MCF 10A (cell line): ENCODE data around the gene C19orf73. TPM values are rescaled to one million over a fixed set of nuclear protein-coding genes. Genes with fewer than 3 reads are reported as not detected.
A peak's percentile ranks its signal among the peaks of the same experiment; 100 is the strongest.

ENCODE experiments used
- BruUV-seq: library from RNA; stranded (reverse); fragments of 400-500 nt; replicated peaks from 2 replicates; lab custom pipeline; 2021; lab: Mats Ljungman, UMichigan
- CTCF ChIA-PET: fragments of 300-600 bp; sonication (Branson Sonifier 250); formaldehyde crosslinking; extraction: SDS; loops from one replicate; lab custom pipeline; 2021; ENCODE audit warnings: antibody characterized with exemption, inconsistent platforms; lab: Yijun Ruan, JAX
- POLR2A ChIA-PET: fragments of 300-600, 350-650 bp; sonication (Branson Sonifier 250); formaldehyde crosslinking; extraction: SDS; loops from one replicate; lab custom pipeline; 2020; ENCODE audit warnings: antibody characterized with exemption, inconsistent platforms; lab: Yijun Ruan, JAX
- DNase-seq: peaks from one replicate; pipeline ENCODE4 v3.0.0-alpha.2; 2018; ENCODE audit not compliant: unreplicated experiment
- H3K27ac Mint-ChIP-seq: one replicate; pipeline ENCODE4 v1.8.0; 2022; ENCODE audit warnings: mild to moderate bottlenecking, low read depth, mixed read lengths; ENCODE audit not compliant: unreplicated experiment
- H3K27me3 Mint-ChIP-seq: one replicate; pipeline ENCODE4 v1.8.0; 2022; ENCODE audit warnings: mixed read lengths; ENCODE audit not compliant: insufficient read depth, unreplicated experiment
- H3K36me3 Mint-ChIP-seq: one replicate; pipeline ENCODE4 v1.8.0; 2022; ENCODE audit warnings: mild to moderate bottlenecking, moderate library complexity, mixed read lengths; ENCODE audit not compliant: insufficient read depth, unreplicated experiment
- H3K4me1 Mint-ChIP-seq: one replicate; pipeline ENCODE4 v1.8.0; 2022; ENCODE audit warnings: mixed read lengths; ENCODE audit not compliant: insufficient read depth, unreplicated experiment
- H3K4me3 Mint-ChIP-seq: one replicate; pipeline ENCODE4 v1.8.0; 2022; ENCODE audit warnings: mild to moderate bottlenecking, moderate library complexity, mixed read lengths; ENCODE audit not compliant: unreplicated experiment
- H3K9me3 Mint-ChIP-seq: one replicate; pipeline ENCODE4 v1.8.0; 2022; ENCODE audit warnings: mixed read lengths; ENCODE audit not compliant: unreplicated experiment
- intact Hi-C: fragments of 100-400 bp; cut with micrococcal nuclease; formaldehyde crosslinking; loops from 2 replicates; pipeline ENCODE4 v1.14.1; 2022
- total RNA-seq: library from RNA; stranded (reverse); gene quantifications from 2 replicates; pipeline ENCODE4 v1.2.3, GENCODE V29; 2022
- TF ChIP-seq, protein P1 (sequence below): fragments of 200-600 bp; IDR thresholded peaks from one replicate; pipeline ENCODE4 v1.8.0; 2022; ENCODE audit warnings: antibody characterized with exemption, mild to moderate bottlenecking; ENCODE audit not compliant: unreplicated experiment

The C19orf73 gene
- total RNA-seq, 1 experiment from 2014 or later = 3.2 TPM

DNA sequence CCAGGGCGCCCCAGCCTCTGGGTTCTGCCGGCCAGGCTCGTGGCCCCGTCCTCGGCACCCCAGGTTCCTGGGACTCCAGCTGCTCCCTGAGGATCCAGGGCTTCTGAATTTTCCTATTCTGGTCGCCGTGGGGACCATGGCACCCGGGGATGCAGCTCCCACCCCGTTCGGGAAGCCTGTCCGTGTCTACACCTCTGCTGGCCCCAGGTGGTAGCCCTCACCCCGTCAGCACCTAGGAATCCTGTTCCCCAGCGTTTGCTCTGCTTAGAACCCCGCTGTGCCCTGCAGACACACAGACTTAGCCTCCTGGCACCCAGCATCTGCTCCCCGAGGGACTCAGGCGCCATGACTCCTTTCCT lies 1.4 kb upstream of the C19orf73 start:
- ChIA-PET POLR2A (interaction anchor here (0.6 to 2.2 kb wide), 8 partner anchors 8 to 152 kb away, joined by 3 to 8 read pairs (median 6); no protein-coding TSS in a partner anchor), CTCF (interaction anchor here (0.6 to 2.6 kb wide), 6 partner anchors 14 to 78 kb away, joined by 3 to 10 read pairs (median 4); no protein-coding TSS in a partner anchor)
- peaks cover 31% of the 10 kb centered on the region for H3K4me1 Mint-ChIP-seq
- H3K27ac Mint-ChIP-seq = peak overlapping the region; percentile 46
- H3K9me3 Mint-ChIP-seq = no peaks in the 10 kb centered on the region
- TF ChIP-seq, protein P1, sequence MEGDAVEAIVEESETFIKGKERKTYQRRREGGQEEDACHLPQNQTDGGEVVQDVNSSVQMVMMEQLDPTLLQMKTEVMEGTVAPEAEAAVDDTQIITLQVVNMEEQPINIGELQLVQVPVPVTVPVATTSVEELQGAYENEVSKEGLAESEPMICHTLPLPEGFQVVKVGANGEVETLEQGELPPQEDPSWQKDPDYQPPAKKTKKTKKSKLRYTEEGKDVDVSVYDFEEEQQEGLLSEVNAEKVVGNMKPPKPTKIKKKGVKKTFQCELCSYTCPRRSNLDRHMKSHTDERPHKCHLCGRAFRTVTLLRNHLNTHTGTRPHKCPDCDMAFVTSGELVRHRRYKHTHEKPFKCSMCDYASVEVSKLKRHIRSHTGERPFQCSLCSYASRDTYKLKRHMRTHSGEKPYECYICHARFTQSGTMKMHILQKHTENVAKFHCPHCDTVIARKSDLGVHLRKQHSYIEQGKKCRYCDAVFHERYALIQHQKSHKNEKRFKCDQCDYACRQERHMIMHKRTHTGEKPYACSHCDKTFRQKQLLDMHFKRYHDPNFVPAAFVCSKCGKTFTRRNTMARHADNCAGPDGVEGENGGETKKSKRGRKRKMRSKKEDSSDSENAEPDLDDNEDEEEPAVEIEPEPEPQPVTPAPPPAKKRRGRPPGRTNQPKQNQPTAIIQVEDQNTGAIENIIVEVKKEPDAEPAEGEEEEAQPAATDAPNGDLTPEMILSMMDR = no peak
- intact Hi-C loops = no loop called here
- H3K4me3 Mint-ChIP-seq = peak overlapping the region; percentile 83
- H3K27me3 Mint-ChIP-seq = no peaks in the 10 kb centered on the region
- no peak for DNase-seq
- BruUV-seq = no TSS peak
- peaks cover 25% of the 10 kb centered on the region for H3K36me3 Mint-ChIP-seq

DNA sequence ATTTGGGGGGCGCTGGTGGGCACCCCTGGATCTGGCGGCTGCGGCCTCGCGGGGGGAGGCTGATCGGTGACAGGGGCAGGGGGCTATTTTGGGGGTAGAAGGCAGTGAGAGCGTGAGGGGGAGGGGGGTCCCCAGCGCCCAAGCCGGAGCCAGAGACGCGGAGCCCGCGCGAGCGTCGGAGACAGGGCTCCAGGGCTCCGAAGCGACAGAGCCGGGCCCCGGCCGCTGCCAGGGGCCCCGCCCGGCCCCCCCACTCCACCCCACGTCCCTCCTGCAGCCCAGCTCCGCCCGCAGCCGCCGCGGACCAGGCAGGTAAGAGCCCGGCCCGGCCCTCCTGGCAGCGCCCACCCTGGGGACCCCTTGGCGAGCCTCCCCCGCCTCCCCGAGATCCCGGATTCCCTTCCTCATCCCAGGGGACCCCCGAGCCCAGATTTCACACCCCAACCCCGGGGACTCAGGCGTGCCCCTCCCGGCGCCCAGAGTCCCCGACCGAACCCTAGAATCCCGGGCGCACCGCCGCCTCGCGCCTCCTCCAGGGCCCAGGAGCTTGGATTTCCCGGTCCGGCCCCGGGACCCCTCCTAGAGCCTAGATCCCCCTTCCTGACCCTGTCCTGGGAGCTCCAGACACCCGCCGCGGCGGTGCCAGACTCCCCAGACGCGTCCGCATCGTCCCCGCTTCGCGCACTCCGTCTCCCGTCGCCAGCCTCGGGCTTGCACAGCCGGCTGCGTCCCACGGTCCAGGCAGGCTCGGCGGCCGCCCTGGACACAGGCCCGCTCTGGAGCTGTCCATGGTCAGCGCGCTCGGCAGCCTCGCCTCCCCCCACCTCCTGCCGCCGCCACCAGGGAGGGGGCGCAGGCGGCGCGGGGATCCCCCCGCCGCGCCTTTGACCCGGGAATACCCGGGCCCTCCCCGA lies 725 bp upstream of the C19orf73 start, which contains the start of gene PPFIA3:
TSS of gene PPFIA3 (plus strand) at position 134 of the 914 bp plus-strand sequence. CDS start 8,330 bp downstream, outside the sequence.
- Mint-ChIP-seq H3K4me1 (peaks cover 31% of the 10 kb centered on the region), H3K27ac (peak within 1 kb of the TSS; percentile 83), H3K36me3 (peaks cover 23% of the 10 kb centered on the region), H3K4me3 (peak within 1 kb of the TSS; percentile 83), H3K27me3 (no peaks in the 10 kb centered on the region), H3K9me3 (no peaks in the 10 kb centered on the region)
- peak; percentile 55 for DNase-seq
- ChIA-PET CTCF (interaction anchor here (0.6 to 2.6 kb wide), 7 partner anchors 10 to 79 kb away, joined by 3 to 10 read pairs (median 4); no protein-coding TSS in a partner anchor), POLR2A (interaction anchor here (0.6 to 2.2 kb wide), 8 partner anchors 8 to 153 kb away, joined by 3 to 8 read pairs (median 6); no protein-coding TSS in a partner anchor)
- TF ChIP-seq, protein P1 = no peak
- intact Hi-C loops = no loop called here
- no TSS peak for BruUV-seq

DNA sequence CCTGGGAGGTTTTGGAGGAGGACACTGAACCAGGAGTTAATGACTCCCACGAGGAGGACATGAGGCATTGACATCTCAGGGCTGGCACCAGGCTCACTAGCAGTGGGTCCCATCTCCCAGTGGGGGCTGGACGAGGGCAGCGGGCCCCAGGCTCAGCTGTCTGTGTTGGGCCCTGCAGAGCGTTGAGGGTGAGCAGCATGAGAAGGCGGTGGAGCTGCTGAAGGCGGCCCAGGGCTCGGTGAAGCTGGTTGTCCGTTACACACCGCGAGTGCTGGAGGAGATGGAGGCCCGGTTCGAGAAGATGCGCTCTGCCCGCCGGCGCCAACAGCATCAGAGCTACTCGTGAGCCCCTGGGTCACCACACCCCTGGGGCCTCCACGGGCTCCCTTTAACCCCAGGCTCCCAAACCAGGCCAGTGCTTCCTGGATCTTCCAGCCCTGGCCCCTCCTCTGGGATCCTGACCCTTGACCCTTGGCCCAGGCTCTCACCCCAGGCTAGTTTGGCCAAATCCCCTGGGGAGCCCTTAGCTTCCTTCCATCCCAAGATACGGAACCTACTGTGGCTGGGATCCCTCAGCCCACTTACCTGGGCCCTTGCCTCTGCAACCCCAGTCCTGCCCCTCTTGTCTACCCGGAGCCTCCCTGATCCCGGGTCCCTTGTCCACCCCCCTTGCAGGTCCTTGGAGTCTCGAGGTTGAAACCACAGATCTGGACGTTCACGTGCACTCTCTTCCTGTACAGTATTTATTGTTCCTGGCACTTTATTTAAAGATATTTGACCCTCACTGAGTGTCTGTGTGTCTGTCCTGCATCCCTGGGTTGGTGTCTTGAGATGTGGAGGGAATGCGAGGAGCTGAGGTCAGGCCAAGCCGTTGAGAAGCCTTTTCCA lies 1.0 kb downstream of the C19orf73 start:
- POLR2A ChIA-PET = interaction anchor here (1.3 to 2.4 kb wide), 2 partner anchors 10 to 32 kb away, joined by 4 to 8 read pairs; no protein-coding TSS in a partner anchor
- no TSS peak for BruUV-seq
- intact Hi-C loops = no loop called here
- Mint-ChIP-seq H3K27ac (peak overlapping the region; percentile 83), H3K9me3 (no peaks in the 10 kb centered on the region), H3K4me3 (peak overlapping the region; percentile 83), H3K36me3 (peaks cover 20% of the 10 kb centered on the region), H3K27me3 (no peaks in the 10 kb centered on the region), H3K4me1 (peaks cover 42% of the 10 kb centered on the region)
- DNase-seq = no peak
- CTCF ChIA-PET = interaction anchor here (0.6 to 2.6 kb wide), 12 partner anchors 9 to 146 kb away, joined by 3 to 8 read pairs (median 4); partner anchors contain the start of gene TRPM4
- TF ChIP-seq, protein P1 = no peak
